Activated CD8-positive, alpha-beta memory T cell treated with anti-CD3 and anti-CD28 coated beads, Interleukin-2, amount 50 U/mL, for 4 hours (primary cell): ENCODE results near the gene GBX1.

Experiments
- DNase-seq: peaks from one replicate; pipeline ENCODE4 v3.0.0-alpha.2; 2020

The GBX1 gene

DNA sequence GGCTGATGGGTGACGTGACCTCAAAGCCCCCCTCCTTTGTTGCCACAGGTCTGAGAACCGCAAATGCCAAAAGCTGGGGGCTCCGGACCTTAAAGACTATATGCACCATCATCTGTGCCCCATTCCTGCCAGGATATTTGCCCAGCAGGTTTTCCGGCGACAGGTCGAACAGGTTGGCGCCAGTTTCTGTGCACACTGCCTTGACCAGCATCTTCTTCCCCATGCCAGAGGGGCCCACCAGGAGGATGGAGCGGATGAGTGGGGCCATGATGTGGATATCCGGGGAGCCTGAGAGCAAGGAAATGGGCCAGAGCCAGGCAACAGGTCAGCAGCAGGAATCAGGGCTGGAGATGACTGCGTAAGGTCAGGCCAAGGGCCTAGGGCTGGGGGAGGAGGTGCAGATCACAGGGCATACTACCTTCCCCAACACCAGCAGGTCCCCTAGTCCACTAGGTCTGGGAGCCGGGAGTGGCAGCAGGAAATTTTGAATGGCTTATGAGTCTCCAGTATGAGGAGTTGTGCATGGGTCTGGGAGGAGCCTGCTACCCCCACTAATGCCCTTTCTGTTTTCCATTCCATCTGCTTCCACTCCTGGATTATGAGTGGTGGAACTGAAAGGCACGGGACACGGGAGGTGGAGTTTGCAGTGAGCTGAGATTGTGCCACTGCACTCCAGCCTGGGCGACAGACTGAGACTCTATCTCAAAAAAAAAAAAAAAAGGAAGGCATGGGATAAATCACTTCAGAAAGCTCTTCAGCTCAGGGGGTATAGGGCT lies 25.9 kb upstream of the GBX1 start:
- DNase-seq = no peak

DNA sequence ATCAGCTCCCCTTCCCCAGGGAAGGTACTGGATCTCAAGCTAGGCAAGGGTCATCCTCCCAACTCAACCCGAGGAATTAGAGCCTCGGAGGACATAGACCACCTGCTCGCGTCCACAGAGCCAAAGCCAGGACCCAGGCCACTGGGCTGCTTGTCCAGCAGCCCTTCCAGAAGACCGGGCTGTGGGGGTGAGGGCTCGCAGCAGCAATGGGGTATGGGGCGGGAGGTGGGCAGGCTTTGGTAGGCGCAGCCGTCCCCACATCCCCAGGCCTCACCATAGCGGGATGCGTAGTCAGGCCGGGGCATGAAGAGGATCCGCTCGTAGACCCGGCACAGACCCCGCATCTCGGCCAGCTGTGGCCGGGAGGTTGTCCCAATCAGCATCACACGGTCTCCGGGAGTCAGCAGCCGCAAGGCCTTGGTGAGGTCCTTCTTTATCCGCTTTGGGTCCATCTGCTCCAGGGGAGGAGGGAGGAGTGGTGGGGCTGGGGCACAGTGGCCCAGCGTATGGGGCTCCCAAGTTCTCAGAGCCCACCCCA lies 24.6 kb upstream of the GBX1 start:
- no peak for DNase-seq

DNA sequence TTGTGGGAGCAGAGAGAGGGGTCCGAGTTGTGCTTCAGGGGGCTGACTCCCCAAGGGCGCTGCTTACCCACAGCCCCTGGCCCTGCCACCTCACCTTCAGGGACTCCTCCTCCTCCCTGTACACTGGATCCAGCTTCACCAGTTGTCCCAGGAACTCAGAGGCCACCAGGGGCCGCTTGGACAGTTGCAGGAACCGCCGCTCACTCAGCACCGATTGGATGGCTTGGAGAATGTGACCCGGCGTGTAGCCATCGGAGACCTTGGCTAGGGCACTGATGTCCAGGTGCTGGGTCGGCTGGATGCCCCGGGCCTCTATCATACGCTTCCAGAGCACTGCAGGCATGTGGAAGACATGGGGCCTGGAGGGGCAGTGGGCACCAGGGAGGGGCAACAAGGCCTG lies 24.1 kb upstream of the GBX1 start:
- DNase-seq = no peak

DNA sequence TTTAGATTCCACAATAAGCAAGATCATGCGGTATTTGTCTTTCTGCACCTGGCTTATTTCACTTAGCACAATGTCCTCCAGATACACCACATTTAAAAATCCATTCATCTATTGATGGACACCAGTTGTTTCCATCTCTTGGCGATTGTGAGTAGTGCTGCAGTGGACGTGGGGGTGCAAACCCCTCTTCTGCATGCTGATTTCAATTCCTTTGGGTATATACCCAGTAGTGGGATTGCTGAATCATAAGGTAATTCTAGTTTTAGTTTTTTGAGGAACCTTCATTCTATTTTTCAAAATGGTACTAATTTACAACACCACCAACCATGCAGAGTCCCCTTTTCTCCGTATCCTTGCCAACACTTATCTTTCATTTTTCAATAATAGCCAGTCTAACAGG lies 21.5 kb upstream of the GBX1 start:
- DNase-seq = no peak

DNA sequence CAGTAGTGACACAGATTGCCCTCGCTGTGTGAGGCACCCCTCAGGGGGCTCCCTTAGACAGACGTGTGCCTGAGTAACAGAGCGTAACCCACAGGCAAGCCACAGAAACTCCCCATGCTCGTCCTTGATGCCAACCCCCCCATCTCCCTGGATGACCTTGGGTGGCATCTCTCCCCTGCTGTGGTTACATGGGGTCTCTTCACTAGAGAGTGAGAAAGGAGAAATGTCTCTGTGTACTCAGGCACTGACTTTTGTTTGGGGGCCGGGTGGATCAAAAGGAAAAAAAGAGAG lies 20.7 kb upstream of the GBX1 start:
- DNase-seq = no peak

DNA sequence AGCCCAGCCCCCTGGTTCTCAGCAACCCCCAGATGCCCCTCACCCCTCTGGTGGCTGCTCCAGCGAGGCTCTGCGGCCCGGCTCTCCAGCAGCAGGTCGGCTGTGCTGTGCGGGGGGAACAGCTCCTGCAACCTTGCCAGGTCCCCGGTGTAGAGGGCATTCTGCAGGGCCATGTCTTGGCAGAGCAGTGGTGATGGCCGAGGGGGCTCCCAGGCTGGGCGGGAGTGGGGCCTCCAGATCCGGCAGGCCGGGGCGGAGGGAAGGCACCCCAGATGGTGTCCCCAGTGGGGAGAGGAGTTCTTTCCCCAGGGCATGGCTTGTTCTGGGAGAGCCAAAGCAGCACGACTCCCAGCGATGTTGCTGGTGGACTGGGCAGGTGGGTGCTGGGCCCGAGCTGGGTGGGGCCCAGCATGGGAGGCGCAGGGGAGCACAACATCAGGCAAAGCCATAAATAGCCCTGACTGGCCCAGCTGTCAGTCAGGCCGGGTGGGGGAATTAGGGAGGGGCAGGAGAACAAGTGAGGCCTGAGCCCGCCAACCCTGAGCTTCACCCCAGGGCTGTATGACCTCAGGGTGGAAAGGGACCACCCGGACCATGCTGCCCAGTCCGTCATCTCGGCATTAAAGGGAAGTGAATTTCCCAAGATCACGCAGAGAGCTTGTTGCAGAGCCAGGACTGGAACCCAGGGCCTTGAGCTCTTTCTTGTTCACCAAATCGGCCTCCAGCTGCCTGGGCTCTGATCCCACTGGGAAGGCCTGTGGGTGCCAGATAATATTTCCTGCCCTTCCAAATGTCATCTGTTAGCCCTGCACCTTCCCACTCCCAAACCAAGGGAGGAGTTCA lies 20.1 kb upstream of the GBX1 start:
- no peak for DNase-seq

DNA sequence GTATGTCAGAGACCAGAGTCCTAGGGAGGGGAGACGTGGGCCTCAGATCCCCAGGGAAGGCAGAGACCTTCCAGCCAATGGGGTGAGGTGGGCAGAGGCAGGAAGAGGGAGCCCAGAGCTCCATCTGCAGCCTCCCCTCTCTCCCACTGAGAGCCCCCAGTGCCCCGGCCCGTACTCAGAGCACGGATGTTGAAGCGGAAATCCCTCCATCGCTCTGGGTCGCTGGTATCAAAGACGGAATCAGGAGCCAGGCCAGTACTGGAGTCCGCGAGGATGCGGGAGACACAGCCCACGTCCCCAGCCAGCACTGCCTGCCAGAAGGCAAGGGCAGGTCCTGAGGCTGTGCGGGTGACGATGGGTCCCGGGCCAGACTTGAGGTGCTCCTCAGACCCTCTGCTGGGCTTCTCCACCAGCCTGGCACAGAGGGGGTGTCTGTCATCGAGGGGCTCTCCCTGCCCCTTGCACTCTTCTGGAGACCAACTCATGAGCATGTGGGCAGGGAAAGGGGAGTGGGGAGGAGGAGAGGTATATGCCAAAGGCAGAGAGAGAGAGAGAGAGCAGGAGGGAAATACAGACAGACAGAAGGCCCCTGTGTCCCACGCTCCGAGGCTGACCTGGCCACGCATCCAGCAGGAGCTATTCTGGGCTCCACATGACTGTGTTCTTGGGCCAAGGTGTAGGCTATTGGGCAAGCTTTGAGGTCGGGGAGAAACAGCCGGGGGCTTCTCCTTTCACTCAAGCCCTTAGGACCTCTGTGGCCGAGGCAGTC lies 19.3 kb upstream of the GBX1 start, which contains the start of gene ASB10:
Gene ASB10 (minus strand): TSS at position 611 of the 769 bp plus-strand sequence. CDS start 120 bp downstream, at position 491.
- DNase-seq = no peak

DNA sequence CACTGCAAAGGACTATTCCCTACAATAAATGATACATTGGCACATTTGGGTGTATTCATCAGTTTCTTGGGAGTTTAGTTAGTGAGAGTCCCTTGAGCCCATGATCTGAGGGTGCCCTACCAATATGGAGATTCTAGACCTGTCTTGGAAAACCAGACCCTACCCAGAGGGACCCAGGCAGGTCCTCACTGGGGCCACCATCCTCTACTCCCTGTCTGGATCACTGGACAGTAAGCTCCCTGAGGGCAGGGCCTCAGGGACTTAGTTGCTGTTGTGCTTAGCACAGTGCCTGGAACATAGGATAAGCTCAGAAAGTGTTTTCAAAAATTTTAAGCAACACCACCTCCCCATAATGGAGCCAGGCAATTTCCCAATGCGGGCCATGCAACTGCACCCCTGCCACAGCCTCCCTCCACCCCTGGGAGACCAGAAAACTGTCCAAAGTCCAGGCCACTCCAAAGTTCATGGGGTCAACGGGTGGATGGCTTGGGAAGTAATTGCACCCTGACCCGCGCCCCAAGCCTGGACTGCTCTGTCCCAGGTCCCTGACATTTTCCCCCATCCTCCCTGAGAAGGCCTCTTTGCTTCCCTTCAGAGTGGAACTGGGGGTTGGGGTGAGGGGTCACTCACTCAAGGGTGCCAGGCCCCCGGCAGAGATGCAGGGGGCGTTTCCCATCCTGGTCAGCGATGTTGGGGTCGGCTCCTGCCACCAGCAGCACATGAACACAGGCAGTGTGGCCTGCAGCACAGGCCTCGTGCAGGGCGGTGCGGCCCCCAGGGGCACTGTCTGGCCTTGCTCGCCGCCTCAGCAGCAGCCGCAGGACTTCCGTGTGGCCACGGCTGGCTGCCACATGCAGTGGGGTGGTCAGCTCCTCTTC lies 18.5 kb upstream of the GBX1 start:
- DNase-seq = no peak

DNA sequence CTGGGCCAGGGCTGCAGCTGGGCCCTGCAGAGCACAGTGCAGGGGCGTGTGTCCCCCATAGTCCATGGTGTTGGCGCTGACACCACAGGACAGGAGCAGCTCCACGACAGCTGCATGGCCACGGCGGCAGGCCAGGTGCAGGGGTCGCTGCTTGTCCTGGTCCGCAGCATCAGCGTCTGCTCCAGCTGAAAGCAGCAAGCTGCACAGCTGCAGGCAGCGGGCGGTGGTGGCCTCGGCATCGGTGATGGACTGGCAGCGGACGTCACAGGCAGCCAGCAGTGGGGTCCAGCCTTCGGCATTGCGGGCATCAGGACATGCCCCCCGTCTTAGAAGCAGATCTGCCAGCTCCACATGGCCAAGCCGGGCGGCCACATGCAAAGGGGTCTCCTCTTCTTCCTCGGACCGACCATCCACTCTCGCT lies 13.5 kb upstream of the GBX1 start:
- DNase-seq = no peak

DNA sequence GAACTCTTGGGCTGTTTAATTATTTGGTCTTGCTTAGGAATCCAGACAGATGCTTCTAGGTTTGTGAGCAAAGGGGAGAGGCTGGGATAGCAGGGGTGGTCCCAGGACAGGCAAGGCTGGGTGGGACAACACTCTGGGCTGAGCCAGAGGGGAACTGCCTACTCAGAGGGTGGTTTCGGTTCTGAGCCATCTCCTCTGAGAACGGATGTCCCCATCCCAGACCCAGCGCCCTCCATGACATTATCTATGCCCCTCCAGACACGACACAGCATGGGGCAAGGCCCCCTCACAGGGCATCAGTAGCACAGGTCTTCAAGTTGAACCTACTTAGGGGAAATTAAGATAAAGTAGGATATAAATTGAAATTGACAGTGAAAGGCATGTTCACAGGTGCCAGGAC lies 12.5 kb upstream of the GBX1 start:
- DNase-seq = no peak

DNA sequence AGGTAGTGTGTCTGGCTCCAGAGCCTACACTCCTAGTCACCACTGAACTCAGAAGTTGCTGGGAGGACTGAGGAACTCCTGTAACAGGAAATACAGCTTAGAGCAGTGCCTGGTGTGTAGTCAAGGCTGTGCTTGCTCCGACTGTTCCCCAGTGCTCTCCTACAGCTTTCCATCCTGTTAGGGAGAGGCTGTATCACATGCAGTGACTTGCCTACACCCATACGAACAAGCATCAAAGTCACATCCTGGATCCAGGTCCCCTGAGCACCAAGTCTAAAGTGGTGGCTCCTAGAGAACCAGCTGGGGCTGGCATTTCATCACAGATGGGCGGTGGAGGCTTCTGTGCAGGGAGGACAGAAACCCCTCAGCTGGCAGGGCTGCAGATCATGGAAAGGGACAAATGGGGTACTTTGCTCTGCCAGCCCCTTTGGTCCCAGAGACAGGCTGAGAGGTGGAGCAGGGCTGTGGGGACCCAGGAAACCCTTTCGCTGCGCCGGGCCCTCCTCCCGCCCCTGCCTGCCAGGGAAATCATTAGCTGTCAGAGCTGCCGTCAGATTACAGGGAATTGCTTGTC lies 11.9 kb upstream of the GBX1 start:
- DNase-seq = no peak

DNA sequence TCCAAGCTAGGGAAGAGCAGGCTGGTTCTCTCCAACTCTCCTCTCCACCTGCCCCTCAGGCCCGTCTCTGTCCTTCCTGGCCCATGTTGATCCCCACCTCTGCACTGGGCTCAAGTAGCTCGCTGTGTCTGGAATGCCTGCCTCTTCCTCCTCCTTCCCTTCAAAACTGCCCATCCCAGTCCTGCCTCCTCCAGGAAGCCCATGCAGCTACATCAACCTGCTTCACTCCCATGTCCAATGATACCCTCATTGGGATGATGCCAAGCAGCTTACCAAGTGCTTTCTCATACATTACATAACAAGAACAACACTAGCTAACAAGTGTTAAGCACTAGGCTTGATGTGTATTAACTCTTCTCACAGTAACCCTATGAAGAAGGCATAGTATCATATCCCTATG lies 11.3 kb upstream of the GBX1 start:
- no peak for DNase-seq

DNA sequence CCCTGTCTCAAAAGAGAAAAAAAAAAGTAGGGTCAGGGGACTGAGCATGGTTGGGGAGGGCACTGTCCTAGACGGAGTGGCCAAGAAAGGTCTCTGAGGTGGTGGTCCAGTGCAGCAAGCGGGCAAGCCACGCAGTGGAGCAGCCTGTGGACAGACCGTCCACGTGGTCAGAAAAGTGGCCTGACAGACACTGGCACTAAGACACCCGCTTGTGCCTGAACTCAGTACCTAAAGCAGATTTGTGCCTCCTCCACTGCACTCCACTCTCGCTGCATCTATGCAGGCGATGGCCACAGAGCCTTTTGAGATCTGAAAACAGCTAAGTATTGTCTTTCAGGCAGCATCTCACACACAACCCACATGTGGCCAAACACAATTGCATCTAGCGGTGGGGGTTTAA lies 10.7 kb upstream of the GBX1 start:
- DNase-seq = no peak

DNA sequence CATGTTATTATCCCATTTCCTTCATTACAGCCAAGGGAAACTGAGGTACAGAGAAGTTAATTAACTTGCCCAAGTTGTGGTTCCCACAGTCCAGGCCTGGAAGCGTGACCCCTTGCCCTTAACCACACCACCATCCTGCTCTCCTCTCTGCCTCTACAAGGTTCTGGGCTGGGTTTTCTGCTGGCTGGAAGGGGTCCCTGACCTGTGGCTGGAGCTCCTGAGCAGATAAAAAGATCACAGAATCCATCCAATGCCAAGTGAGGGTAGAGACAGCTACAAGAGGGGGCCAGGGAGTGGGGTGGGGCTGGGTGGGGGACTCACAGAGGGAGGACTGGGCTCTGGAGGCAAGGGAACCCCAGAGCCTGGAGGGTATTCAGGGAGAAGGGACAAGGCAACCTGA lies 9.8 kb upstream of the GBX1 start:
- no peak for DNase-seq

DNA sequence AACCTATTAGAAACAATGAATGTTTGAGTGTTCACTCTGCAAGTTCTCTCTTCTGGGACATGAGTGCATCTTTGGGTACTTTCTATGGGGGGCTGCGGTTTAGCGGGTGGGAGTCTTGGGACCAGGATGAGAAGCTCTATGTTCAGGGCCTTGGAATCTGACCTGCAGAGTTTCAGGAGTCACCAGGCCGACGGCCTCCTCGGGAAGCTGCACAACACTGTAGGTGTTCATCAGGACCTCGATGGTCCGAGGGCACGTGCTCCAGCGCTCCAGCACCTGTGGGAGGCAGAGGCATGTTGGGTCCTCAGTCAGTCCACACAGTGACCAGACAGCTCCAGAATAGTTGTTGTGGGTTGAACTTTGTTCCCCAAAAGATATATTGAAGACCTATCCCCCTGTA lies 8.9 kb upstream of the GBX1 start:
- no peak for DNase-seq

DNA sequence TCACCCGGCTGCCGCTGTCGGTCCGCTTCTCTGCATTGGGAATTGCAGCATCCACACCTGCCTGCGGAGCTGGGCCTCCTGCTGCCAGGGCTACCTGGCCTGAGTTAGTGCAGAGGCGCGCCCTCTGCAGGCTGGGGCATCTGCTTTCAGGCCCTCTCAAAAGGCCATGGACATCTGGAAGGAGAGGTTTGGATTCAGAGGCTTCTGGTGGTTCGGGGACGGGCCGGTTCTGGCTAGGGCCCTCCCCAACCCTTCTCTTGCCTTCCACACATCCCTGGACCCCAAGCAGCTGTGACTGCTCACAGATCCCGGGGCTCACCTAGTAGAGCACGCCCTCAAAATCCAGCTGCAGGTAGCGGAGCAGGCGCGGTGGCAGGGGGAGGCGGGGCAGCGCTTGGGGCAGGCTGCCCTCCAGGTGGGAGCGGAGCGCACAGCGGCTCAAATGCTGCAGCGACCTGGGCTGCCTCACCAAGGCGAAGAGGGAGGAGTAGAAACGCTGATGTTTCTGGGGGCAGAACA lies 8.4 kb upstream of the GBX1 start:
- DNase-seq = no peak

DNA sequence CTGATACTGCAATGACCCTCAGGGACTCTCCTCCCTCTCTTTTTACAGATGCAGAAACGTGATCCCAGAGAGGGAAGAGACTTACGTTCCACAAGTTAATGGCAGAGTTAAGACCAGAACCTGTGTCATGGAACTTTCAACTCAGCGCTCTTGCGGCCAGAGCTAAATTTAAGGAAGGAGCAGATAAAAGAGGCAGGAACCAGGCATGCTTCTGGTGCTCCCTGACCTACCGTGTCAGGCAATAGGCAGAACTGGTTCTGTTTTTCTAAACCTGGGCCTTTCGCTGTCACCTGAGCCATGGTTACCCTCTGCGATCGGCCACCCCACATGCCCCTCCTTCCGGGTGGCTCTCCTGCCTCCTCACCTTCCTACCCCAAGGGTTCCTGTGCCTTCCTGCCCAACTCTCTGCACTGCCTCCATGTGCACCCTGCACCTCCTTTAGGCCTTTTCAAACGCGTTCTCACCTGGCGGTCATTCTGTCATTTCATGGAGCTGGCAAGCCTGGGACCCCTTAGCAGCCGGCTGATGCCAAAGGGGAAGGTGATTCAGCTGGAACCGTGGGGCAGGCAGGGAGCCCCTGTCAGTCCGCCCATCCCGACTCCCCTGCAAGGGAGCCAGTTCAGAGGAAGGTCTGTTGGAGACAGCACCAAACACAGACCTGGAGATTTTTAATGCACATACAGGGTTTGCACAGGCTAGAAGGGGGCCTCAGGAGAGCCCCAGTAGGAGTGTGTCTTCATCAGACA lies 7.7 kb upstream of the GBX1 start:
- no peak for DNase-seq

DNA sequence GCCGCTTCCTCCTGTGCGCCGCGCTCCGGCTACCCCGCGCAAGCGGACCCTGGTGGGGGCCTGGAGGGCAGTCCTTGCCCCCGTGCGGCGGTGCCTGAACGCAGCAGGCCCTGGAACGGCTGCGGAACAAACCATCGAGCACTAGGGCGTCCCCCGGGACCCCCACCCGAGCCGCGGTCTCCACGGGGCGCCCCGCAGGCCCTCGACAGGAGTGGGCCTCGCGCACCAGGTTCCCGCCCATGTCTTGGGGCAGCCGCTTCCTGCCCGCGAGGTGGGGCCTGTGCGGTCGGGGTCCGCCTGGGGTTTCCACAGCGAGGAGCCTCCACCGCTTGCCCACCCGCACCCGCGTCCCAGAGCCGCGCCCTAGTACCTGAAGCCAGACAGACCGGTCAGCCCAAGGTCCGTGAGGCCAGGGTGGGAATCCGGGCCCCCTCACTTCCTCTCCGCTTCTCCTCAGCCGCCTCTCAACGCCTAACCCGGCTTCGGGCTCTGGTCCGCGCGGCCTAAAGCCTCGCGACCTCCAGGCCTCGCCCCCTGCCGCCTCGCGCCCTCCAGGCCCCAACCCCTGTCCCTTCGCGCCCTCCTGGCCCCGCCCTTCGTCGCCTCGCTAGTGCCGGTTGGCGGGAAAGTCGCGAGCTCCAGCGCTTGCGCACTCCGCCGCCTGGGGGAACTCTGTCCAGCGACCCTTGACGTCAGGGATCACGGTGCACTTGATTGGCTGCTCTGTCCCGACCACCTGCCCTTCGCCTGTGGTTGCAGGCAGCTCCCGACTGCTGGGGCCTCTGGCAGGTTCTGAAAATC lies 7.0 kb upstream of the GBX1 start:
- DNase-seq = peak; percentile 36

DNA sequence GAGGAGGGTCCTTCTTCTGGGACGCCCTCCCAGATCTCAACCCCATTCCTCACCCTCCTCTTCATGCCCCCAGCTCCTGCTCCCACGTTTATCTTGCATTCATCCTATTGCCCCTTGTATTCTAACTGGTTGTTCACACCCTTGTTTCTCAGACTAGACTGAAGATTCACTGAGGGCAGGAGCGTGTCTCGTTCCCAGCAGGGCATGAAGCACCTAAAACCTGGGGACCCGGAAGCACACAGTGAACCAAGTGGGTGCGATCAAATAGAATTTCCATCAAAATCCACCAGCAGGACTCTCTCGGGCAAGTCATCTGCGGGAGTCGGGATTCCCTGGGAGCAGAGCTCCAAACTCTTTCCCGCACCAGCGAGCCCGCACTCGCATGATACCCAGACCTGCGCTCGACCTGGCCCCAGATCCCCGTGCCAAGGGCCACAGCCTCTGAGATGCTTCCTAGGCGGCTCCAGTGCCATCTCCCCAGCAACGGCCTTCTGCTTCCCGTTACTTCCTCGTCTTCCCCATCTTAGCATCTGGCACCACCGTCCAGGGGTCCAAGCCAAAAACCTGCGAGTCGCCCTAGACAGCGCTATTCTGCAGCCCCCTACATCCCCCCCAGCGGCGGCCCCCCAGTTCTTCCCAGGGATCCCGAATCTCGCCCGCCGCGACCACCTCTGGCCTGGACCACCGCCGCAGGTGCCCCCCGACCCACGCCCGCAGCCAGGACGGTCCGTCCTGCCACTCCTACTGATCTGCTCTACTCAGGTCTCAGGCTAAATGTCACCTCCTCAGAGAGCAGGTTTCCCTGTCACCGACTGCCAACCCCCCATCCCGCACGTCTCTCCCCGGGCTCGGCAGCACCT lies 6.1 kb upstream of the GBX1 start:
- no peak for DNase-seq
